Activated CD4-positive, alpha-beta T cell treated with anti-CD3 and anti-CD28 coated beads, Interleukin-2, amount 50 U/mL, for 1 hour (primary cell): ENCODE results near the gene COMMD1.
"Not testable (repeated sequence)": the region's sequence is repeated elsewhere in the genome, so short reads cannot be mapped to it uniquely, and the experiment has no call there.

Experiments used
- DNase-seq: peaks from one replicate; pipeline ENCODE4 v3.0.0-alpha.2; 2020

Gene COMMD1

GRCh38 chr2:62032096-62032495, 126.6 kb downstream of the COMMD1 start:
- DNase-seq, result no peak

- no peak for DNase-seq
Measured at GRCh38 chr2:62034715-62035114, 129.2 kb downstream of the COMMD1 start.

GRCh38 chr2:62036229-62036628, 130.8 kb downstream of the COMMD1 start:
- DNase-seq, result no peak

- DNase-seq, result no peak
Measured at GRCh38 chr2:62036761-62037250, 131.3 kb downstream of the COMMD1 start.

GRCh38 chr2:62038975-62039771, 133.7 kb downstream of the COMMD1 start:
- DNase-seq, result no peak

- DNase-seq, result no peak
Measured at GRCh38 chr2:62040926-62041325, 135.5 kb downstream of the COMMD1 start.

- not testable (repeated sequence) for DNase-seq
Measured at GRCh38 chr2:62041701-62042385, 136.4 kb downstream of the COMMD1 start.

- no peak for DNase-seq
Measured at GRCh38 chr2:62042400-62042799, 136.9 kb downstream of the COMMD1 start.

GRCh38 chr2:62042944-62043343, 137.5 kb downstream of the COMMD1 start:
- no peak for DNase-seq

- DNase-seq, result no peak
Measured at GRCh38 chr2:62045017-62045543, 139.6 kb downstream of the COMMD1 start.

- DNase-seq, result no peak
Measured at GRCh38 chr2:62046141-62046540, 140.7 kb downstream of the COMMD1 start.

- no peak for DNase-seq
Measured at GRCh38 chr2:62050456-62051045, 145.1 kb downstream of the COMMD1 start.

GRCh38 chr2:62054029-62054791, 148.7 kb downstream of the COMMD1 start:
- no peak for DNase-seq

GRCh38 chr2:62054916-62055450, 149.5 kb downstream of the COMMD1 start:
- no peak for DNase-seq

- DNase-seq, result no peak
Measured at GRCh38 chr2:62055724-62056336, 150.4 kb downstream of the COMMD1 start.

GRCh38 chr2:62056341-62056740, 150.9 kb downstream of the COMMD1 start:
- no peak for DNase-seq

GRCh38 chr2:62065243-62065642, 159.8 kb downstream of the COMMD1 start:
- no peak for DNase-seq

- DNase-seq, result no peak
Measured at GRCh38 chr2:62071126-62071598, 165.7 kb downstream of the COMMD1 start.

- DNase-seq, result no peak
Measured at GRCh38 chr2:62071760-62072680, 166.5 kb downstream of the COMMD1 start.

- DNase-seq, result no peak
Measured at GRCh38 chr2:62074233-62074632, 168.8 kb downstream of the COMMD1 start.
